Left lung (tissue), 10 donors: Measurements from ENCODE around the gene RAD9A. TPM values are rescaled to one million over a fixed set of nuclear protein-coding genes. Genes with fewer than 3 reads are reported as not detected.
"Not testable (repeated sequence)": the region's sequence is repeated elsewhere in the genome, so short reads cannot be mapped to it uniquely, and the experiment has no call there.

Source experiments
- ATAC-seq: fragments of 200-7000 bp; cut with Tn5 transposase; one replicate; pipeline ENCODE4 v1.9.1; 2020; ENCODE audit warnings: moderate library complexity
- DNase-seq, 4 donors: peaks; one replicate each; pipeline ENCODE4 v3.0.0-alpha.2; 2013 to 2020
- H3K27ac ChIP-seq, 2 donors: fragments of 200-600 bp; sonication (generic) in 1 of 2; one replicate each; pipeline versions ENCODE4 v1.5.0 to v1.8.0; 2020 to 2021
- H3K27me3 ChIP-seq, 2 donors: fragments of 200-600 bp; sonication (generic) in 1 of 2; one replicate each; pipeline versions ENCODE4 v1.5.0 to v1.8.0; 2020 to 2021
- H3K36me3 ChIP-seq, 2 donors: fragments of 200-600 bp; sonication (generic) in 1 of 2; one replicate each; pipeline versions ENCODE4 v1.5.0 to v1.8.0; 2020 to 2021
- H3K4me1 ChIP-seq, 2 donors: fragments of 200-600 bp; one replicate each; pipeline ENCODE4 v1.8.0; 2021
- H3K4me3 ChIP-seq, 2 donors: fragments of 200-600 bp; sonication (generic) in 1 of 2; one replicate each; pipeline versions ENCODE4 v1.5.0 to v1.8.0; 2020 to 2021; ENCODE audit warnings: mild to moderate bottlenecking in 1 of 2
- H3K9me3 ChIP-seq, 2 donors: fragments of 200-600 bp; sonication (generic) in 1 of 2; one replicate each; pipeline versions ENCODE4 v1.5.0 to v1.8.0; 2020 to 2021
- intact Hi-C, 2 donors: fragments of 100-400 bp; cut with DNase I; formaldehyde crosslinking; loops; one replicate each; pipeline versions ENCODE4 v1.11.2 to v1.14.2; 2022
- polyA plus RNA-seq, 6 donors: library from polyadenylated mRNA; unstranded; fragments of 120-200 nt; gene quantifications; one replicate each; pipeline ENCODE4 v1.2.1, GENCODE V29; 2013; ENCODE audit not compliant: insufficient read length in 6 of 6
- total RNA-seq, 2 donors: library from RNA; stranded (reverse); fragmentation: NEBNext Ultra II Directional; extraction: Animal tissue kit (Norgen Biotek cat#: 25700); gene quantifications; one replicate each; pipeline ENCODE4 v1.2.1, GENCODE V29; 2021
- TF ChIP-seq, protein P1 (sequence below), 2 donors: fragments of 200-600 bp; sonication (generic) in 1 of 2; IDR thresholded peaks; one replicate each; pipeline versions ENCODE4 v1.5.0 to v1.8.0; 2021; ENCODE audit warnings: antibody characterized with exemption in 2 of 2
- donor health status: DM: no; HTN: yes; CAD: no.
- donor health status: DM: no; HTN: no; CAD: no.

The RAD9A gene
- total and polyA plus RNA-seq, 8 donors = 18.4 to 31.3 (median 23.7) TPM

DNA sequence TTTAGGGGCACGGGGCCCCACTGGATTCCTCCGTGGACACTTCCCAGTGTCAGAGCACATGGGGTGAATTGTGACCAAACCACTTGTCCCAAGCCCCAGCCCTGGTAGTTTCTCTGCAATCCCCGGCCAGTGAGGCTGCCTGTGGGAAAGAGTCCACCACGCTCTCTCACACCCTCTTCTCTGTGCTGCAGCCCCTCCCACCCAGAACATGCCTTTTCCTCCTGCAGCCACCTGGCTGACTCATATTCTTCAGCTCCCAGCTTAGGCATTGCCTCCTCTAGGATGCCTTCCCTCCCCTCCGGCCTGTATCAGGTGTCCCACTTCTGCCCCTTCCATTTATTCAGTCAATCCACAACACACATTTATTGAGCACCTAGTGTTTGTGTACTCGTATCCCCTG is 31.1 kb downstream of the RAD9A start:
- Histone ChIP-seq H3K4me1 (peaks cover 9 to 38% of the 10 kb centered on the region in 2 donors), H3K9me3 (no peaks in the 10 kb centered on the region), H3K27me3 (peaks cover 0 to 10% of the 10 kb centered on the region in 2 donors), H3K4me3 (no peak overlapping the region), H3K27ac (no peak overlapping the region), H3K36me3 (no peaks in the 10 kb centered on the region)
- TF ChIP-seq, protein P1, sequence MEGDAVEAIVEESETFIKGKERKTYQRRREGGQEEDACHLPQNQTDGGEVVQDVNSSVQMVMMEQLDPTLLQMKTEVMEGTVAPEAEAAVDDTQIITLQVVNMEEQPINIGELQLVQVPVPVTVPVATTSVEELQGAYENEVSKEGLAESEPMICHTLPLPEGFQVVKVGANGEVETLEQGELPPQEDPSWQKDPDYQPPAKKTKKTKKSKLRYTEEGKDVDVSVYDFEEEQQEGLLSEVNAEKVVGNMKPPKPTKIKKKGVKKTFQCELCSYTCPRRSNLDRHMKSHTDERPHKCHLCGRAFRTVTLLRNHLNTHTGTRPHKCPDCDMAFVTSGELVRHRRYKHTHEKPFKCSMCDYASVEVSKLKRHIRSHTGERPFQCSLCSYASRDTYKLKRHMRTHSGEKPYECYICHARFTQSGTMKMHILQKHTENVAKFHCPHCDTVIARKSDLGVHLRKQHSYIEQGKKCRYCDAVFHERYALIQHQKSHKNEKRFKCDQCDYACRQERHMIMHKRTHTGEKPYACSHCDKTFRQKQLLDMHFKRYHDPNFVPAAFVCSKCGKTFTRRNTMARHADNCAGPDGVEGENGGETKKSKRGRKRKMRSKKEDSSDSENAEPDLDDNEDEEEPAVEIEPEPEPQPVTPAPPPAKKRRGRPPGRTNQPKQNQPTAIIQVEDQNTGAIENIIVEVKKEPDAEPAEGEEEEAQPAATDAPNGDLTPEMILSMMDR (IDR thresholded peaks at IDR 0.05) = no peak
- no peak for ATAC-seq
- intact Hi-C loops = no loop called here
- no peak for DNase-seq

DNA sequence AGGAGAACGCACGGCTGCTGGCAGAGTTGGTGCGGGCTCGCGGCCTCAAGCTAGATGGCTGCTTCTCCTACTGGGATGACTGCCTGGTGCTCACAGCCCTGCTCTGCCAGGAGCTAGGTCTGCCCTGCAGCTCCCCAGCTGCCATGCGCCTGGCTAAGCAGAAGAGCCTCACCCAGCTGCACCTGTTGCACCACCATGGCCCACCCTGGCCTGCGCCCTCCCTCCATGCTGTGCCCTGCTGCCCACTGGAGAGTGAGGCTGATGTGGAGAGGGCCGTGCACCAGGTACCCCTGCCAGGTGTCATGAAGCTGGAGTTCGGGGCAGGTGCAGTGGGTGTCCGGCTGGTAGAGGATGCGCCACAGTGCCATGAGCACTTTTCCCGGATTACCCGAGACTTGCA is 31.7 kb downstream of the RAD9A start:
- DNase-seq = no peak
- intact Hi-C loops = no loop called here
- TF ChIP-seq, protein P1 (IDR thresholded peaks at IDR 0.05) = no peak

DNA sequence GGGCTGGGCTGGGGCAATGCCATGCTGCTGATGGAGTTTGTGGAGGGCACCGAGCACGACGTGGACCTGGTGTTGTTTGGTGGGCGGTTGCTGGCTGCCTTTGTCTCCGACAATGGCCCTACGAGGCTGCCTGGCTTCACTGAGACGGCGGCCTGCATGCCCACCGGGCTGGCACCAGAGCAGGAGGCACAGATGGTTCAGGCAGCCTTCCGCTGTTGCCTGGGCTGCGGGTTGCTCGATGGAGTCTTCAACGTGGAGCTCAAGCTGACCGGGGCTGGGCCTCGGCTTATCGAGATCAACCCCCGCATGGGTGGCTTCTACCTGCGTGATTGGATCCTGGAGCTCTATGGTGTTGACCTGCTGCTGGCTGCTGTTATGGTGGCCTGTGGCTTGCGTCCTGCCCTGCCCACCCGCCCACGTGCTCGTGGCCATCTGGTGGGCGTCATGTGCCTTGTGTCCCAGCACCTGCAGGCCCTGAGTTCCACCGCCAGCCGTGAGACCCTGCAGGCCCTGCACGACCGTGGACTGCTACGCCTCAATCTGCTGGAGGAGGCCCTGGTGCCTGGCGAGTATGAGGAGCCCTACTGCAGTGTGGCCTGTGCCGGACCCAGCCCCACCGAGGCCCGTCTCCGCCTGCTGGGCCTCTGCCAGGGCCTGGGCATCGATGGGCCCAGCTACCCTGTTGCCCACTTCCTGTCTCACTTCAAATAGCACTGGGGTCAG is 32.3 kb downstream of the RAD9A start:
- Histone ChIP-seq H3K4me3 (no peak overlapping the region), H3K36me3 (no peaks in the 10 kb centered on the region), H3K9me3 (no peaks in the 10 kb centered on the region), H3K27me3 (no peaks in the 10 kb centered on the region), H3K27ac (no peak overlapping the region), H3K4me1 (peaks cover 11 to 32% of the 10 kb centered on the region in 2 donors)
- intact Hi-C loops = no loop called here
- DNase-seq = no peak
- TF ChIP-seq, protein P1 (IDR thresholded peaks at IDR 0.05) = no peak
- ATAC-seq = no peak

More for the DNA sequence above, 31.7 kb downstream of the RAD9A start:
- Histone ChIP-seq H3K4me3 (no peak overlapping the region), H3K27me3 (peaks cover 0 to 5% of the 10 kb centered on the region in 2 donors), H3K4me1 (peaks cover 9 to 35% of the 10 kb centered on the region in 2 donors), H3K9me3 (no peaks in the 10 kb centered on the region), H3K36me3 (no peaks in the 10 kb centered on the region), H3K27ac (no peak overlapping the region)
- no peak for ATAC-seq

DNA sequence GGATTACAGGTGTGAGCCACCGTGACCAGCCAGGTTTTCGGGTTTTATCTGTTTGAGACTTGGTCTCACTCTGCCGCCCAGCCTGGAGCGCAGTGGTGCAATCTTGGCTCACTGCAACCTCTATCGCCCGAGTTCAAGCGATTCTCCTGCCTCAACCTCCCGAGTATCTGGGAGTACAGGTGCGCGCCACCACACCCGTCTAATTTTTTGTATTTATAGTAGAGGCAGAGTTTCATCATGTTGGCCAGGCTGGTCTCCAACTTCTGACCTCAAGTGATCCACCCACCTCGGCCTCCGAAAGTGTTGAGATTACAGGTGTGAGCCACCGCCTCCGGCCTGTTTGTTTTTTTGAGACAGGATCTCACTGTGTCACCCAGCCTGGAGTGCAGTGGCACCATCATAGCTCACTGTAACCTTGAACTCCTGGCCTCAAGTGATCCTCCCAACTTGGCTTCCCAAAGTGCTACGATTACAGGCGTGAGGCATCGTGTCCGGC is 35.6 kb downstream of the RAD9A start:
- peak overlapping the region; percentile 80 to 82 for H3K27ac ChIP-seq
- H3K27me3 ChIP-seq, DNase-seq, H3K9me3 ChIP-seq, intact Hi-C loops: not testable (repeated sequence)
- H3K4me3 ChIP-seq = peak overlapping the region; percentile 71 to 90
- peaks cover 12 to 19% of the 10 kb centered on the region in 2 donors for H3K4me1 ChIP-seq
- ATAC-seq = peak; percentile 3
- peaks cover 0 to 30% of the 10 kb centered on the region in 2 donors for H3K36me3 ChIP-seq

DNA sequence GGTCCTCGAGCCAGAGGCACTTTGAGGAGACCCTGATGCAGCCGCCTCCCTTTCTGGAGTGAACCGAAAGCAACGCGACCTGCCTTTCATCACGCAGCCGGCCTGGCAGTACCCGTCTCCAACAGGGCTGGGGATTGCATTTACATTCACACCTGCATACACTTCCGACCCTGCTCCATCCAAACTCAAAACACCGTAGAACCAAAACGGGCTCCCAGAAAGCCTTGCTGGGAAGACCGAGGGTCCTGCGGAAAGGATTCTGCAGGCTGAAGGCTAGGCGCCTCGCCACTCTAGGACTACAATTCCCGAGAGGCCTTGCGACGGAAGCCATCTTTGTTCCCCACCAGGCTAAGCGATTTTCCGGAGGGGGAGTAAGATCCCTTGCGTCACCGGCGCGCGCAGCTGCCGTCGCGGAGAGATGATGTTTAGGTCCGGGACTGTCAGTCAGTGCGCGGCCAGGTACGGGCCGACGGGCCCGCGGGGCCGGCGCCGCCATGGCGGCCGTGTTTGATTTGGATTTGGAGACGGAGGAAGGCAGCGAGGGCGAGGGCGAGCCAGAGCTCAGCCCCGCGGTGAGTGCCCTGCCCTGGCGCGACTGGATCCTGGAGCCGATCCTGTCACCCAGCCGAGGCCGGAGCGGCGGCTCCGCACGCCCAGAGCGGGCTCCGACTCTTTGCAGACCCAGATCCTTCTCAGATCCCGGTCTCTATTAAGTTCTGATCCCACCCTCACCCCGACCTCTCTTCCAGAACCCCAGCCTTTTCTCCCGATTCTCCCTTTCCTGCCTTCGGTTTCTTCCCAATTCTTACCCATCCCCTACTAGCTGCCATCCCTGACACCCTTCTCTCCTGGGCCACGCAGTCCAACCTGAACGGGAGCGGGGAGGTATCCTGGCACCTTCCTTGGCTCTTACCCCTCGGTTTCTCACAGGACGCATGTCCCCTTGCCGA is 36.5 kb downstream of the RAD9A start, which contains the start of gene RPS6KB2:
Gene RPS6KB2 (plus strand): TSS at position 443 of the 950 bp plus-strand sequence. CDS start 52 bp downstream, at position 495.
- DNase-seq (peak; percentile 98 to 99 (median 98)), ATAC-seq (peak; percentile 96)
- TF ChIP-seq, protein P1 (IDR thresholded peaks at IDR 0.05) = no peak
- Histone ChIP-seq H3K27me3 (no peaks in the 10 kb centered on the region), H3K27ac (peak within 1 kb of the TSS; percentile 80 to 82), H3K36me3 (peaks cover 0 to 39% of the 10 kb centered on the region in 2 donors), H3K9me3 (no peaks in the 10 kb centered on the region), H3K4me3 (peak within 1 kb of the TSS; percentile 71 to 90), H3K4me1 (peaks cover 12 to 19% of the 10 kb centered on the region in 2 donors)
- intact Hi-C loops = no loop called here
